ENCODE measurements around the gene SYT17.

Gene SYT17

GRCh38 chr16:19182481-19182880 lies 14.4 kb downstream of the SYT17 start:
- TF ChIP-seq POLR2AphosphoS5 (IDR thresholded peaks at IDR 0.05; ENCODE audit: low read depth) (no peak), REST (IDR thresholded peaks at IDR 0.05; ENCODE audit: insufficient replicate concordance, low read depth) (no peak), GABPA (IDR thresholded peaks at IDR 0.05; ENCODE audit: low read depth) (no peak), SPI1 (IDR thresholded peaks at IDR 0.05; ENCODE audit: borderline replicate concordance, low read depth) (no peak), CTCF (IDR thresholded peaks at IDR 0.05; ENCODE audit: insufficient read depth, low read length) (no peak)
- no peaks in the 10 kb centered on the region for H3K27me3 ChIP-seq (ENCODE audit: insufficient read depth, poor library complexity, severe bottlenecking)
- no peak overlapping the region for H3K4me3 ChIP-seq (replicated peaks; ENCODE audit: insufficient read depth, low read length)
- DNase-seq (ENCODE audit: low read depth in 1 of 2, low spot score in 1 of 2), result no peak
- no peak overlapping the region for H3K27ac ChIP-seq (replicated peaks)

GRCh38 chr16:19183187-19183586 lies 15.1 kb downstream of the SYT17 start:
- DNase-seq (ENCODE audit: low read depth in 1 of 2, low spot score in 1 of 2), result no peak
- no peak for TF ChIP-seq GABPA (IDR thresholded peaks at IDR 0.05; ENCODE audit: low read depth)
- TF ChIP-seq SPI1 (IDR thresholded peaks at IDR 0.05; ENCODE audit: borderline replicate concordance, low read depth), result no peak
- TF ChIP-seq REST (IDR thresholded peaks at IDR 0.05; ENCODE audit: insufficient replicate concordance, low read depth), result no peak
- no peak for TF ChIP-seq CTCF (IDR thresholded peaks at IDR 0.05; ENCODE audit: insufficient read depth, low read length)
- TF ChIP-seq POLR2AphosphoS5 (IDR thresholded peaks at IDR 0.05; ENCODE audit: low read depth), result no peak
- Histone ChIP-seq H3K27me3 (ENCODE audit: insufficient read depth, poor library complexity, severe bottlenecking) (no peaks in the 10 kb centered on the region), H3K4me3 (replicated peaks; ENCODE audit: insufficient read depth, low read length) (no peak overlapping the region), H3K27ac (replicated peaks) (no peak overlapping the region)

- no peak for DNase-seq (ENCODE audit: low read depth in 1 of 2, low spot score in 1 of 2)
- no peaks in the 10 kb centered on the region for H3K27me3 ChIP-seq (ENCODE audit: insufficient read depth, poor library complexity, severe bottlenecking)
- H3K4me3 ChIP-seq (replicated peaks; ENCODE audit: insufficient read depth, low read length), result no peak overlapping the region
- H3K27ac ChIP-seq (replicated peaks), result no peak overlapping the region
- no peak for TF ChIP-seq REST (IDR thresholded peaks at IDR 0.05; ENCODE audit: insufficient replicate concordance, low read depth)
- TF ChIP-seq GABPA (IDR thresholded peaks at IDR 0.05; ENCODE audit: low read depth), result no peak
- TF ChIP-seq POLR2AphosphoS5 (IDR thresholded peaks at IDR 0.05; ENCODE audit: low read depth), result no peak
- no peak for TF ChIP-seq CTCF (IDR thresholded peaks at IDR 0.05; ENCODE audit: insufficient read depth, low read length)
- TF ChIP-seq SPI1 (IDR thresholded peaks at IDR 0.05; ENCODE audit: borderline replicate concordance, low read depth), result no peak
These were observed 16.9 kb downstream of the SYT17 start for GRCh38 chr16:19184823-19185509.
